CD4-positive, alpha-beta T cell treated with Interleukin-21 for 1 hour (primary cell): ENCODE measurements around the gene CXCL3.

Source experiments
- DNase-seq: peaks from one replicate; pipeline ENCODE4 v3.0.0-alpha.2; 2020

Gene CXCL3

DNA sequence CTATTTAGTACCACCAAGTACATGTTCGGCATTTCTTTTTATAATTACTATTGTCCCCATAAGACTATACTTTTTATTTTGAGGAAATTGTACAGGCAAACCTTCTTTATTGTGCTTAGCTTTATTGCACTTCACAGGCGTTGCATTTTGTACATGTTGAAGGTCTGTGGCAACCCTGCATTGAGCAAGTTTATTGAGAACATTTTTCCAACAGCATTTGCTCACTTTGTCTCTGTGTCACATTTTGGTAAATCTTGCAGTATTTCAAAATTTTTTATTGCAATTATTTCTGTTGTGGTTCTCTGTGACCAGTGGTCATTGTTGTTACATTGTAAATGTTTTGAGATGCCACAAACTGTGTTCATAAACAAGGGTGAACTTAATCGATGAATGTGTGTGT, 29.2 kb downstream of the CXCL3 start:
- no peak for DNase-seq

DNA sequence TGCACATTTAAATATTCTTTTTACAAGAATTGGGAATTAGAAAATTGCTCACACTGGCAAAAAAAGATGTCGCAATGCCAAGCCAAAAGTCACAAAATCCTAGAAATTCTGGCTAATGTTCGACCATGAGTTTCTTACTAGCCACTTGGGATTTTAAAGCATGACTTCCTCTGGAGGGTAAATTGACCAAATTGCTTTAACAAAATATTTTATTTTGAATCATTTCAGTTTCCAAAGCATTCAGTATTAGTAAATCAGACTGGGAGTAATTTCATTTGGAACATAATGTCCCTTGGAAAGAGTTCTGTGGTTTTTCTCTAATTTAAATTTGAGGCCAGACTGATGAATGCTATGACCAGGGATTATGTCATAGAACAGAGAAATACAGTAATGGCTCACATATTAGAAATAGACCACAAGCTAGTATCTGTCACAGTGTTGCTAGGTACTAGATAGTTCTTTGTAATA, 32.4 kb downstream of the CXCL3 start:
- DNase-seq = no peak

DNA sequence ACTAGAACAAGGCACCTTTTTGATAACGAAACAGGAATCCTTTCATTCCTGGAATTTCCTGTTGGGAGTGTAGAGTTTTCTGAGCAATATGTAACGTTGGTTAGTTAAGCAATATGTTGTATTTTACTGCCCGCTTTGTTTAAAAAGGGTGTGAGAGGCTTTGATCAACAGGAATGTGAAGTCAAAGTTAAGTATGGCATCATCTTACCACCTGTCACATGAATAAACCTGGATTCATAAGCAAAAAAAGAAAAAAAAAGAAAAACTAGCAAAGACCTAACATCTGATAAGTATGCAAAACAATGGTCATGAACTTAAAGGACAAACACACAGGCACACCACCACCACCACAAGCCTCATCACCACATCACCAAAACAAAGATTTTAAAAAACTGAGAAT, 33.0 kb downstream of the CXCL3 start:
- no peak for DNase-seq

DNA sequence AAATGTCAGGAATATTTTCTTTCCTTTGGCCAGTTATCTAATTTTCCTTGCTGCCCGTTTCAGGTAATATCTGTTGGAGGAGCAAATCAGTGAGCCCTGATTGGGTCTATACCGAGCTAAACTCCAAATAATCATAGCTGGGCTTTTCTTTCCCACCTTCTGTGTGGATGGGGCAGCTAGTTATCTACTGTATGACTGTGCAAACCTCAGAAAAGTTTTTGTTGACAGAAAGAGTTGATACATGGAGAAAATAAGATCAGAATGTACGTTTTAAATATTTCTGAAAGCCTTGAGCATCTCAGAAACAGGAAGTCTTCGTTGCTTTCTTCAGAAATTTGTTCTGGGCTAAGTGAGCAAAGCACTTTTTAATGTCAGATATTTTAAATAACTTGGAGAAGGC, 33.8 kb downstream of the CXCL3 start:
- no peak for DNase-seq

DNA sequence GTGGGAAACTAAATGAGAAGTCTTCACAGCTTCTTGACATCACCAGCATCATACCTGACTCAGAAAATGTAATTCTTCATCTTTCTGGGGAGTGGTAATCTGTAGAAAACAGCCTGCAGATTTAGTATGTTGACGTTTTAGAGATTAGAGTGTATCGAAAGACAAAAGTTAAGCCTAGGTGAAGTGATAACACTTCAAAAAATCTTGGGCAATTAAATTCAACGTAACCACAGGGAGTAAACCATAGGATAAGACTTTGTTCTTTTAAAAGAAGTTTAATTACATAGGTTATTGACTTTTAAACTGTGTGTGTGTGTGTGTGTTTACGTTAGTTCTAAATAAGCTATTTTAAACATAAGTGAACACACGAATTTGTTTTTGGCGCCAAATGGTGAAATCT, 38.2 kb downstream of the CXCL3 start:
- no peak for DNase-seq

DNA sequence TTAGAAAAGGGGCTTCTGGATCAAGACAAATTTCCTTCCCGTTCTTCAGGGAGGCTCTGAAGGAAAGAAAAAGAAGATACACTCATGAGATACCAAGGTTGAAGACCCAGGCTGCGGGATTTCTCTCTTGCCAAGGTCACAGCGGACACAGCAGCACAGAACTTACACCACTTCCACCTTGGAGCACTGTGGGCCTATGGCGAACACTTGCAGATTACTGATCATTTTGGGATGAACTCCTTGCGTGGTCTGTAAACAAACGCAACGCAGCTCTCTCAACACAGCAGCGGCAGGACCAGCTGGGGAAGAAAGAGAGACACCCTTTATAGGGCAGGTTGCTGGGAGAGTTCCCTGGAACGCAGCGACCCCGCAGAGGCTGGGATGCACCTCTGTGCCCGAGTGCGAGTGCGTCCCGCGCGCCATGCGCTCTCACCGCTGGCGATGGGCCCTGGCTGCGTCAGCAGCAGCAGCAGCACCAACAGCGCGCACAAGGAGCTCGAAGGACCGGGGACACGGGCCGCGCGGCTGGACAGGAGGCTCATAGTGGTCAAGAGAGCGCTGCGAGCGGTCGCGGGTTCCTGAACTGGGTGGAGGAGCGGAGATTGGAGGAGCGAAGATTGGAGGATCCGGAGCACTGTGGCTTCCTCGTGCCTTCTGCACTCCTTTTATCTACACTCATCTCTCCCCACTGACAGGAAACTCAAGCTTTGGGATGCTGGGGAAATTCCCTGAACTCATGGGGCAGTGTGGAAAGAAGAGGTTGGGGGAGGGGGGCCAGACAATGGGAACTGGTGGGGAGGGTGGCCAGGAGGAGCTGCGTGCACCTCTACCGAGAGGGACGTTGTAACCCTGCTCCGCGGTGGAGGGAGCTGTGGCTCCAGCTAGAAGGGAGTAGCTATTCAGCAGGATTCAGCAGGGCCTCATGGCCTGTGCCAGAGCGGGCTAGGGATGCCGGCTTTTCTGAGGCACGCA, 40.2 kb downstream of the CXCL3 start, which contains the start of gene CXCL5:
Gene CXCL5, minus strand, starts transcription at position 638 of the 972 bp plus-strand sequence. Its CDS starts 96 bp downstream, at position 542.
- no peak for DNase-seq

DNA sequence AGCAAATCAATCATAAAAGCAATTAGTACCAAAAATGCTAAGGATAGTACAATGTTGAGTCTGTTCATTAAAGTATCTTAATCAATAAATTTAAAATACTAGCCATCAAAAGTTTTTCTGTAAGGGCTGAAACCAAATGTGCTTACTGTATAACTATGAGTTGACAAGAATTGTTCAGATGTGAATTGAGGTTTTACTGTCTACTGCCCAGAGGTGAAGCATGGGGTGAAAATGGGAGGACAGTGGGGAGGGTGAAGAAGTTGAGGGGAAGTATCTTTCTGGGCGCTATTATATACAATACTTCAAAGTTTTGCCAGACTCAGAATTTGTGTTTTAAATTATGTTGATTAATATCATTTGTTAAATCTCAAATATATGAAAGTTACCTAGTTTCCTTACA, 46.4 kb downstream of the CXCL3 start:
- DNase-seq = no peak

DNA sequence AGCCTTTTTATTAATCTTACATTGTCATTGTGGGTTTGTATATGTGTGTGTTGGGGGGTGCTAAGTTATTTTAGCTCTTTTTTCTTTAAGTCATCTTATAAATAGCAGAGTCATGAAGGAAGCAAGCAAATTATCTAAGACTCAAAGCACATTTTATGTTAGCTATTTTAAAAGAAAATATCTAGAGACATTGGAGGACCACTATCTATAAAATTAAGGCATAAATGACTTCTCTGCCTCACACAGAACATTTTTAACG, 46.8 kb downstream of the CXCL3 start:
- no peak for DNase-seq

DNA sequence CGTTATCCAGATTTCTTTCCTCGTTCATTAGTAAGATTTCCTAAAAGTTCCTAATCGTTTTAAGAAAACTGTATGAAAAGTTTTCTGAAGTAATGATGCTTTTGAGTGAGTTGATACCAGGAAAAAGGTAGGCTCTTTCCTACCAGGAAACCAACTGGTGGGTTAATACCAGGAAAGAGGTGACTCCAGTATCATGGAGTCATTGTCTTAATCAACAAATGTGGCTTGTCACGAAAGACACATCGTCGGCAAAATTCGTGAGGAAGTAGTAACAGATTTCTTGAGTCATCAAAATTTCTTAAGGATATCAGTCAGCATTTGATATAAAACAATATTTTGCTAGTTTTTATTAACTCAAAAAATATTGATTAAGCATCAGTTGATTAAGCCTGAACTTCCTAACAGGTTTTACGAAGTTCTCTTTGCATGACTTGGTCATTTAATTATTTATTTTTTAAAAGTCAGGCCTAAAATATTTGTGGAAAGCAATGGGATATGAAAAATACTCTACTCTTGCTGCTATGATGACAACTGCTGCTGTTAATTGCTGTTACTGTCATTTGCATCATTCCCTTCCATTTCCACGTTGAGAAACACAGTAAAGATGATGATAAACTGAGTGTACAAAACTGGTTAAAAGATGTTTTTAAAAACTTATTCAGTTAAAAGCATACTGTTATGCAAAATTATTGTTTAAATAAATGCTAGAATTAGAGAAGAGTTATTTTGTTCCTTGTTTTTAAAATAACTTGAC, 47.3 kb downstream of the CXCL3 start:
- no peak for DNase-seq

DNA sequence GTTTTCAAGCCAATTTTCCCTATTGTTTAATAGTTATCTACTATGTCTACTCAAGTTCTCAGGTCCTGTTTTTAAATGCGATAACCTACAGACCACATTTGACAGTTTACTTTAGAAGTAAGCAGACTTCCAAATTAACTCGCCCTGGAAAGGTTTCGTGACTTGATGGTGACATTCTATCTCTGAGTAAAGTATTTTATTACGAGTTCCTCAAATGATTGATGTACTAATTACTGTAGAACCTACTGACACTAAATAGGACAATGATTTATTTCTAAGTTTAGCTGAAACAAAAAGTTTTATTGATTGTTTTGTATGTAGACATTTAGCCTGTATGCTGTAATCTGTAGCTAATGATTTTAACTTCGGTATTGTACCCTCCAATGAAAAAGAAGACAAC, 48.6 kb downstream of the CXCL3 start:
- no peak for DNase-seq

DNA sequence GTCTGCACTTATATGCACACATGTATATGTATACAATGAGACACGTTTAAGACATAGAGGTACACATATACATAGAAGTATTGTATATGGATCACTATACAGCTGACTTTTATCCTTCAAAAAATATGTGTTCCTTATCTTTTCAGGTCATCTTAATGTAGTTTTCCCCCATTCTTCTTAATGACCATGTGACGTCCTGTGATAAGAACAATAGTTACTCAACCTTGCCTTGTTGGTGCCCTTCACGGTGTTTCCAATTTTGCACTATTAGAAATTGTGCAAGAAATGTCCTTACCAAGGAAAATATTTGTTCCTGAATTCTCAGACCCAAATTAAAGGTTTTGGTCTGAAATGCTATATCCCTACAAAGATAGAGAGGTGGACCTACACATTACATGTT, 49.5 kb downstream of the CXCL3 start:
- no peak for DNase-seq

DNA sequence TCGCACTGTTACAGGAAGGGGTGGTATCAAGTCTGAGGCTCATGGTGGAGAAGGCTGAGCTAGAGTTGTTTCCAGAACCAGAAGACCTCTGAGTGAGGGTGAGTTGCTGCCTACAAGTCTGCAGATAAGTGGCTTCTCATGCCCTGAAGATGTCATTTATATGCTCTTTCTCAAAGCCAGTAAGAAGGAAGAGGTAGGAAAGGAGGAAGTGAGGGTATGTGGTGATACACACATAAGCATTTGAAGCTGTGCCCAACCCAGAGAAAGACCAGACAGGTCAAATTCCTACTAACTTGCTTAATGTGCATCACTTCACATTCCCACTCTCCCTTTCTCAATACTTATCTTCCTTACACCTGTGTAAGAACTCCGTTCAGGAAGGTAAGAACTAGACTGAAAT, 50.4 kb downstream of the CXCL3 start, which contains the start of gene PPBP:
Gene PPBP, minus strand, starts transcription at position 130 of the 400 bp plus-strand sequence. Its CDS starts 87 bp downstream, at position 43.
- no peak for DNase-seq
